Ascending aorta (tissue), 2 donors: Measurements from ENCODE around the gene SORCS2. TPM values are rescaled to one million over a fixed set of nuclear protein-coding genes. Genes with fewer than 3 reads are reported as not detected.

Experiments
- DNase-seq, 2 donors: peaks; one replicate each; pipeline ENCODE4 v3.0.0-alpha.2; 2019; ENCODE audit warnings: low spot score in 2 of 2
- H3K27ac ChIP-seq, 2 donors: fragments of 200-600 bp; sonication (generic); one replicate each; pipeline ENCODE4 v1.5.1; 2016 to 2017; ENCODE audit warnings: mild to moderate bottlenecking in 1 of 2
- H3K27me3 ChIP-seq: fragments of 200-600 bp; sonication (generic); one replicate; pipeline ENCODE4 v1.5.1; 2017
- H3K36me3 ChIP-seq, 2 donors: fragments of 200-600 bp; sonication (generic); one replicate each; pipeline ENCODE4 v1.5.1; 2016
- H3K4me1 ChIP-seq, 2 donors: fragments of 200-600 bp; sonication (generic); one replicate each; pipeline ENCODE4 v1.5.1; 2016 to 2017; ENCODE audit warnings: mild to moderate bottlenecking in 1 of 2
- H3K4me3 ChIP-seq, 2 donors: fragments of 200-600 bp; sonication (generic); one replicate each; pipeline ENCODE4 v1.5.1; 2016 to 2017; ENCODE audit warnings: mild to moderate bottlenecking in 1 of 2
- H3K9me3 ChIP-seq, 2 donors: fragments of 200-600 bp; sonication (generic); one replicate each; pipeline ENCODE4 v1.5.1; 2016
- intact Hi-C: fragments of 100-400 bp; cut with DNase I; formaldehyde crosslinking; loops from one replicate; pipeline ENCODE4 v1.15.1; 2023
- total RNA-seq: library from RNA; depleted of rRNA; stranded (reverse); fragments of >200 nt; gene quantifications from one replicate; pipeline ENCODE4 v1.1.0, GENCODE V29; 2016
- TF ChIP-seq, protein P1 (sequence below), 3 experiments: fragments of 200-600 bp in 2 of 3; fragments of 450-650 bp in 1 of 3; sonication (generic) in 2 of 3; IDR thresholded peaks; one replicate each; pipeline ENCODE4 v1.5.1; 2016 to 2019; ENCODE audit warnings: antibody characterized with exemption in 3 of 3, mild to moderate bottlenecking in 1 of 3, moderate library complexity in 1 of 3

The SORCS2 gene
- total RNA-seq, 1 donor from 2014 or later, result 0.32 TPM

DNA sequence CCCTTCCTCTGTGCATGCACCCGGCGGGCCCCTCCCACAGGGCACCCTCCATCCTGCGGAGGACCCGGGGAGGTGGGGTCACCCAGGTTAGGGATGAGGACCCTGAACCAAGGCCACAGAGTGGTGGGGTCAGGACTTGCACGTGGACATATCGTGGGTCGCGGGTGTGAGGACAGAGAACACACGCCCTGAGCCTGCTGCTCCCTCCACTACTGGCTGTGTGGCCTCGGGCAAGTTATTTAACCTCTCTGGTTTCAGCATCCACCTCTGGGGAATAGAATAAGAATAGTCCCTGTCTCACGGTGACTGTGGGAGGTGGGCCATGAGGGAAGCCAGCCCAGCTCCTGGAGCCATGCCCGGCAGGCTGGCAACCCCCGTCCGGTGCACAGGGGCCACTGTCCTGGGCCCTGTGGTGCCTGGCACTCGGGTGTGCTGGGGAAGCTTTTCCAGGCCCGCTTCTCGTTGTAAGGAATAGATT, 237.3 kb downstream of the SORCS2 start:
- intact Hi-C loops, result no loop called here
- DNase-seq, result peak in 1 of 2 donors; percentile 34
- Histone ChIP-seq H3K27ac (no peak overlapping the region), H3K9me3 (no peaks in the 10 kb centered on the region), H3K4me3 (no peak overlapping the region), H3K36me3 (no peaks in the 10 kb centered on the region), H3K27me3 (no peaks in the 10 kb centered on the region), H3K4me1 (no peaks in the 10 kb centered on the region)
- TF ChIP-seq, protein P1, sequence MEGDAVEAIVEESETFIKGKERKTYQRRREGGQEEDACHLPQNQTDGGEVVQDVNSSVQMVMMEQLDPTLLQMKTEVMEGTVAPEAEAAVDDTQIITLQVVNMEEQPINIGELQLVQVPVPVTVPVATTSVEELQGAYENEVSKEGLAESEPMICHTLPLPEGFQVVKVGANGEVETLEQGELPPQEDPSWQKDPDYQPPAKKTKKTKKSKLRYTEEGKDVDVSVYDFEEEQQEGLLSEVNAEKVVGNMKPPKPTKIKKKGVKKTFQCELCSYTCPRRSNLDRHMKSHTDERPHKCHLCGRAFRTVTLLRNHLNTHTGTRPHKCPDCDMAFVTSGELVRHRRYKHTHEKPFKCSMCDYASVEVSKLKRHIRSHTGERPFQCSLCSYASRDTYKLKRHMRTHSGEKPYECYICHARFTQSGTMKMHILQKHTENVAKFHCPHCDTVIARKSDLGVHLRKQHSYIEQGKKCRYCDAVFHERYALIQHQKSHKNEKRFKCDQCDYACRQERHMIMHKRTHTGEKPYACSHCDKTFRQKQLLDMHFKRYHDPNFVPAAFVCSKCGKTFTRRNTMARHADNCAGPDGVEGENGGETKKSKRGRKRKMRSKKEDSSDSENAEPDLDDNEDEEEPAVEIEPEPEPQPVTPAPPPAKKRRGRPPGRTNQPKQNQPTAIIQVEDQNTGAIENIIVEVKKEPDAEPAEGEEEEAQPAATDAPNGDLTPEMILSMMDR (IDR thresholded peaks at IDR 0.05), result no peak

- H3K4me3 ChIP-seq, result no peak overlapping the region
Measured at GRCh38 chr4:7430368-7430964, 238.1 kb downstream of the SORCS2 start.

DNA sequence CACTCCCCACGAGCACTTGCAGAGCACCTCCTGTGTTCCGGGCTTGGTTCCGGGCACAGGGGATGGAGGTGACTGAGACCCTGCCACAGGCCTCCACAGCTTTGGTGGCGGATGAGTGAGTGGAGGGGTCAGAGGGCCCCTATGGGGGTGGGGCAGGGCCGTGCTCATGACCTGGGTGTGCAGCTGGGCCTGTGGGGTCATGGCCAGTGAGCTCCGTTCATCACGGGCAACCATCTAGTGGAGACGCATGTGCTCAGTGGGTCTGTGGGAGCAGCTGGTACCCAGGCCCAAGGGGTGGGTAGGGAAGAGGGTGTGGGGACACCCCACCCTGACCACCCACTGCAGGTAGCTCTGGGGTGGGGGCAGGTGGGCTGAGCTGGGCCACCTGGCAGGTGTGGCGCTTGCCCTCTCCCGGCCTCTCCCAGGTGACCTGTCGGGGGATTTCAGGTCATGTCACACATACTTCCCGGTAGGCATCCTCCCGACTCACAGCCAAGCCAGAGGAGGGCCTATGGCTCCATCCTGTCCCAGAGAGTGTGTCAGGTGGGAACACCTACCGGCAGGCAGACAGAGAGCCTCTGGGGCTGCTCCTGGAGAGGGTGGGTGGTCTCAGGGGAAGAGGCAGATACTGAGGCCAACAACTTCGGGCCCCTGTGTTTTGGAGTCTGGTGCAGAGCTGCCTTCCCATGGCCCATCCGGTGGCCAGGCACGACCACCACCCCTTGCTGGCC, 238.8 kb downstream of the SORCS2 start:
- Histone ChIP-seq H3K27me3 (no peaks in the 10 kb centered on the region), H3K27ac (no peak overlapping the region), H3K4me1 (no peaks in the 10 kb centered on the region), H3K36me3 (no peaks in the 10 kb centered on the region), H3K4me3 (no peak overlapping the region), H3K9me3 (no peaks in the 10 kb centered on the region)
- intact Hi-C loops, result no loop called here
- DNase-seq, result no peak
- TF ChIP-seq, protein P1 (IDR thresholded peaks at IDR 0.05), result no peak

More at GRCh38 chr4:7430368-7430964, 238.1 kb downstream of the SORCS2 start:
- Histone ChIP-seq H3K4me1 (no peaks in the 10 kb centered on the region), H3K27me3 (no peaks in the 10 kb centered on the region), H3K27ac (no peak overlapping the region), H3K9me3 (no peaks in the 10 kb centered on the region), H3K36me3 (no peaks in the 10 kb centered on the region)
- peak in 1 of 2 donors; percentile 53 for DNase-seq
- intact Hi-C loops, result no loop called here
- TF ChIP-seq, protein P1 (IDR thresholded peaks at IDR 0.05), result no peak

DNA sequence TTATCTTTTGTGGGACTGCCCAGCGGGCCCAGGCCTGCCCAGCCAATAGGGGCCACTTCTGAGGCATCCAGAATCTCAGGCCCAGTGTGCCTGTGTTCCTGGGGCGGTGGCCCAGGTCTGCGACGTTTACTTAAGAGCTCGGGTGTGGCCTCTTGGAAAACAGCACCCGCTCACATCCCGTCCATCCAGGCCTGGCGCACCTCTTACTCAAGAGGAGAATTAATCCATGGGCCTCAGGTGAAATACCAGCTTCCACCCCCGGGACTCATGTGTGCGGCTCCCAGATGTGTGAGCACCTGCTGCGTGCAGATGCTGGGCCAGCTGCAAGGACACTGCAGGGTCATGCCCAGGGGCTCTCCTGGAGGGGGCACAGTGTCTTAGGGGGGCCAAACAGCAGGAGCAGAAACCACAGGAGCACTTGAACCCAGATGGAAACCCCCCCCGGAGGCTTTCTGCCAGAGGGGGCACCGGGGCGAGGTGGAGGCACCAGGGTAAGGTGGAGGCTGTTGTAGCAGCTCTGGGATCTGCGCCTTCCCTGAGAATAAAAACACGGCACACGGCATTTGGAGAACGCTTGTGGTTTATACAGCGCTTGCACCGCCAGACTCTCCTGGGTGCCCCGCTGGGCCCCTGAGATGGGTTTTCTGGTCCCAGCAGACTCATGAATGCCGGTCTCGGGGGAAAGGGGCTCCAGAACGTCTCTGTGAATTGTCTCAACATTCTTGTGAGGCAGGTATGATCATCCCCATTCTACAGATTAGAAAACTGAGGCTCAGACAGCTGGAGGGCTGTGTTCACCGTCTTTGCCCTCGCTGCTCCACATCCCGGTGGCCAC, 239.6 kb downstream of the SORCS2 start:
- no peaks in the 10 kb centered on the region for H3K9me3 ChIP-seq
- no peak overlapping the region for H3K4me3 ChIP-seq
- no peak for DNase-seq
- H3K27ac ChIP-seq, result no peak overlapping the region
- H3K4me1 ChIP-seq, result no peaks in the 10 kb centered on the region
- TF ChIP-seq, protein P1 (IDR thresholded peaks at IDR 0.05), result no peak
- no peaks in the 10 kb centered on the region for H3K27me3 ChIP-seq
- intact Hi-C loops, result no loop called here
- H3K36me3 ChIP-seq, result no peaks in the 10 kb centered on the region

GRCh38 chr4:7432531-7433375, 240.4 kb downstream of the SORCS2 start:
- intact Hi-C loops, result no loop called here
- no peaks in the 10 kb centered on the region for H3K27me3 ChIP-seq
- H3K27ac ChIP-seq, result no peak overlapping the region
- H3K4me1 ChIP-seq, result no peaks in the 10 kb centered on the region
- H3K36me3 ChIP-seq, result no peaks in the 10 kb centered on the region
- no peak overlapping the region for H3K4me3 ChIP-seq
- no peak for DNase-seq
- TF ChIP-seq, protein P1 (IDR thresholded peaks at IDR 0.05), result no peak
- no peaks in the 10 kb centered on the region for H3K9me3 ChIP-seq
